Measurements from ENCODE around the gene RNF212. TPM values are rescaled to one million over a fixed set of nuclear protein-coding genes. Genes with fewer than 3 reads are reported as not detected.

RNF212 gene
- total RNA-seq, 2 donors from 2014 or later: 7.1 to 15.3 TPM

DNA sequence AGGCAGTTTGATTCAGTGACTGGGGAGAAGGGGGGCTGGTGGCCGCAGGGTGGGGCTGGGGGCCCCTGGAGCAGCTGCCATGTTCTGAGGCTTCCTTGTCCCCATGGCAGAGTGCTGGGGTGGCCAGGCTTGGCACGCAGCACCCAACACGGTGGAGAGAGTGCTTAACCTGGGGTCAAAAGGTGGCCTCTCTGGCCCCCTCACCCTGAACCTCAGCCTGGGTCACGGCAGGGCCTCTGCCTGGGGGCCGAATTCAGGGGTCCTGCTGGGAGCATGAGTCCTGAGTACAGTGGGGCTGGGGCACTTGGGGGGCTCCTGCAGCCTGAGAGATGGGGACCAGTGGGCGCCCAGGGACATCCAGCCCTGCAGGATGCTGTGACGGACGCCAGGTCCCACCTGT, 82.0 kb downstream of the RNF212 start:
- no peak for DNase-seq (ENCODE audit: low spot score)
- Histone ChIP-seq H3K9me3 (no peaks in the 10 kb centered on the region), H3K4me3 (no peak overlapping the region), H3K27ac (no peak overlapping the region), H3K27me3 (replicated peaks; ENCODE audit: insufficient read depth) (no peaks in the 10 kb centered on the region), H3K36me3 (no peaks in the 10 kb centered on the region), H3K4me1 (replicated peaks) (no peaks in the 10 kb centered on the region)
- TF ChIP-seq, protein P1, sequence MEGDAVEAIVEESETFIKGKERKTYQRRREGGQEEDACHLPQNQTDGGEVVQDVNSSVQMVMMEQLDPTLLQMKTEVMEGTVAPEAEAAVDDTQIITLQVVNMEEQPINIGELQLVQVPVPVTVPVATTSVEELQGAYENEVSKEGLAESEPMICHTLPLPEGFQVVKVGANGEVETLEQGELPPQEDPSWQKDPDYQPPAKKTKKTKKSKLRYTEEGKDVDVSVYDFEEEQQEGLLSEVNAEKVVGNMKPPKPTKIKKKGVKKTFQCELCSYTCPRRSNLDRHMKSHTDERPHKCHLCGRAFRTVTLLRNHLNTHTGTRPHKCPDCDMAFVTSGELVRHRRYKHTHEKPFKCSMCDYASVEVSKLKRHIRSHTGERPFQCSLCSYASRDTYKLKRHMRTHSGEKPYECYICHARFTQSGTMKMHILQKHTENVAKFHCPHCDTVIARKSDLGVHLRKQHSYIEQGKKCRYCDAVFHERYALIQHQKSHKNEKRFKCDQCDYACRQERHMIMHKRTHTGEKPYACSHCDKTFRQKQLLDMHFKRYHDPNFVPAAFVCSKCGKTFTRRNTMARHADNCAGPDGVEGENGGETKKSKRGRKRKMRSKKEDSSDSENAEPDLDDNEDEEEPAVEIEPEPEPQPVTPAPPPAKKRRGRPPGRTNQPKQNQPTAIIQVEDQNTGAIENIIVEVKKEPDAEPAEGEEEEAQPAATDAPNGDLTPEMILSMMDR (IDR thresholded peaks at IDR 0.05): no peak
- TF ChIP-seq POLR2A (IDR thresholded peaks at IDR 0.05): no peak
- TF ChIP-seq POLR2AphosphoS5 (IDR thresholded peaks at IDR 0.05): no peak
- WGBS: 95% methylated on average over 8 of the region's 8 CpGs
- intact Hi-C loops (cut with DNase I): no loop called here

DNA sequence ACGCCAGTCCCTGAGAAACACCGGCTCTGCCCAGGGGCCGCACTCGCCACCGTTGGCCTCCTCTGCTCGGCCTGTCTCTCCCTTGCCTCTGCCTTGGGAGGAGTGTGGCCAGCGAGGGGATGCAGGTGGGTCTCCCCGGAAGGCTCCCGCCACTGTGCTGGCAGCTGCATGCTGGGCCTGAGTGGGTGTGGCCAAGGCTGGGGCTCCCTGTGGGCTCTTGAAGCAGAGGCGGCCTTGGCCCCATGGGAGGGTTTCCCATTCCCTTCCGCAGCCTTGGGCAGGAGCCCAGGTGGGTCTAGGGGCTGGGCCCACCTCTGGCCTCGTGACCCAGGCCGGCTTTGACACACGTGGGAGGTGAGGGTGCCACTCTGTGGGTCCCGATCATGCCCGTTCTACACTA, 82.8 kb downstream of the RNF212 start:
- Histone ChIP-seq H3K4me1 (replicated peaks) (no peaks in the 10 kb centered on the region), H3K36me3 (no peaks in the 10 kb centered on the region), H3K27me3 (replicated peaks; ENCODE audit: insufficient read depth) (no peaks in the 10 kb centered on the region), H3K4me3 (no peak overlapping the region), H3K9me3 (no peaks in the 10 kb centered on the region), H3K27ac (no peak overlapping the region)
- 79% methylated on average over 14 of the region's 16 CpGs for WGBS
- intact Hi-C loops (cut with DNase I): no loop called here
- DNase-seq (ENCODE audit: low spot score): no peak
- TF ChIP-seq, protein P1 (IDR thresholded peaks at IDR 0.05): no peak
- TF ChIP-seq POLR2A (IDR thresholded peaks at IDR 0.05) (no peak), POLR2AphosphoS5 (IDR thresholded peaks at IDR 0.05) (no peak)

DNA sequence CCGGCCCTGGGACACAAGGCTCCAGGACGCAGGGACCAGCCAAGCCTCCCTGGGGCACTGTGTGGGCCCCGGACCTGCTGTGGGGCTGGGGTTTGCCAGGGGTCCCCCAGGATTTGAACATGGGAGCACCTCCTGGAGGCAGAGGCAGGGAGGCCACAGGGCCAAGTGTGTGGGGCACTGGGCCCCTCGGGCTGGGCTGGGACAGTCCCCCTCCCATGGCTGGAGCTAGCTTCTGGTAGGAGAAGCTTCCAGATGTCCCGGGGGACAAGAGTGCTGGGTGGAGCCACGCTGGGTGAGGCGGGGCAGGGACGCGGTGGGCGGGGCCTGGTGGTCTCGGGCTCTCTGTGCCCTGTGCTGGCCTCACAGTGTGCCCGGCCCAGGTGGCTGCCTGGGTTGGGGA, 83.3 kb downstream of the RNF212 start:
- Histone ChIP-seq H3K27ac (no peak overlapping the region), H3K9me3 (no peaks in the 10 kb centered on the region), H3K4me3 (no peak overlapping the region), H3K27me3 (replicated peaks; ENCODE audit: insufficient read depth) (no peaks in the 10 kb centered on the region), H3K4me1 (replicated peaks) (no peaks in the 10 kb centered on the region), H3K36me3 (no peaks in the 10 kb centered on the region)
- DNase-seq (ENCODE audit: low spot score): no peak
- WGBS: 61% methylated on average over 12 of the region's 12 CpGs
- TF ChIP-seq POLR2AphosphoS5 (IDR thresholded peaks at IDR 0.05) (no peak), POLR2A (IDR thresholded peaks at IDR 0.05) (no peak)
- TF ChIP-seq, protein P1 (IDR thresholded peaks at IDR 0.05): no peak
- intact Hi-C loops (cut with DNase I): no loop called here

- Histone ChIP-seq H3K4me3 (no peak overlapping the region), H3K36me3 (no peaks in the 10 kb centered on the region), H3K9me3 (no peaks in the 10 kb centered on the region), H3K4me1 (replicated peaks) (no peaks in the 10 kb centered on the region), H3K27me3 (replicated peaks; ENCODE audit: insufficient read depth) (no peaks in the 10 kb centered on the region), H3K27ac (no peak overlapping the region)
- 57% methylated on average over 16 of the region's 17 CpGs for WGBS
- intact Hi-C loops (cut with DNase I): no loop called here
- no peak for DNase-seq (ENCODE audit: low spot score)
- no peak for TF ChIP-seq POLR2A (IDR thresholded peaks at IDR 0.05)
- TF ChIP-seq, protein P1 (IDR thresholded peaks at IDR 0.05): no peak
- TF ChIP-seq POLR2AphosphoS5 (IDR thresholded peaks at IDR 0.05): no peak
These were observed 83.8 kb downstream of the RNF212 start for GRCh38 chr4:1029529-1029928.

DNA sequence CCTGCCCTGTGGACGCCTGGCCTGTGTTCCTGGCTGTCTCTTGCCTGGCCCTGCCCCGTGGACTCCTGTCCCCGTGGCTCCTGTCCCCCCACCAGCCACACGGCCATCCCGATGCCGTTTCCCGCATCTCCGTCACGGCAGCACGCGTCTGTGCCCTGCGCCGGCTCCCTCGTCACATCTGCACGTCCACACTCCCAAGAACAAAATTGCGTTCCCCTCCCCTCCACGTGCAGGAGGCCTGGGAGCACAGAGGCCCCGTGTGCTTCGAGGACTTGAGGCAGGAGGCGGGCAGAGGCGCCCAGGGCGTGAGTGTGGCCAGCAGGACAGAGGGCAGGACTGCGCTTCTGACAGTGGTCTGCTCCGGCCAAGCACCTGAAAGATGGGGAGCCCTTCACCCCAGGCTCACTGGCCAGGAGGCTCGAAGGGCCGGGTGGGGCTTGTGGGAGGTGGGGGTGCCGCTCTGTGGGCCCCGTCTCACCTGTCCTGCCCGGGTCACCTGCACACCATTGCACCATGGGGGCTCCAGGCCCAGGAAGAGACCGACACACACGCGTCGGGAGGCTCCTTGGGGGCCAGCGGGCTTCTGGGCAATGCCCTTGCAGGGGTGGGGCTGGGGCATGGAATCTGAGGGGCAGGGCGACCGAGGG, 84.7 kb downstream of the RNF212 start:
- WGBS: 77% methylated on average over 33 of the region's 36 CpGs

More for the DNA sequence above, 84.7 kb downstream of the RNF212 start:
- Histone ChIP-seq H3K4me3 (no peak overlapping the region), H3K4me1 (replicated peaks) (no peaks in the 10 kb centered on the region), H3K9me3 (no peaks in the 10 kb centered on the region), H3K27ac (no peak overlapping the region), H3K36me3 (no peaks in the 10 kb centered on the region), H3K27me3 (replicated peaks; ENCODE audit: insufficient read depth) (no peaks in the 10 kb centered on the region)
- DNase-seq (ENCODE audit: low spot score): no peak
- intact Hi-C loops (cut with DNase I): no loop called here
- TF ChIP-seq POLR2A (IDR thresholded peaks at IDR 0.05): no peak
- no peak for TF ChIP-seq POLR2AphosphoS5 (IDR thresholded peaks at IDR 0.05)
- TF ChIP-seq, protein P1 (IDR thresholded peaks at IDR 0.05): no peak
